Urothelium cell line (cell line): ENCODE measurements around the gene LRRC8D.
"Not testable (repeated sequence)": the region's sequence is repeated elsewhere in the genome, so short reads cannot be mapped to it uniquely, and the experiment has no call there.

Source experiments
- DNase-seq: peaks from one replicate; pipeline ENCODE4 v3.0.0; 2011; ENCODE audit warnings: low spot score, mixed read lengths
- FAIRE-seq: peaks from 2 replicates; lab custom pipeline; 2011; peaks lifted over from hg19 to GRCh38; lab: Jason Lieb, UNC

The LRRC8D gene

DNA sequence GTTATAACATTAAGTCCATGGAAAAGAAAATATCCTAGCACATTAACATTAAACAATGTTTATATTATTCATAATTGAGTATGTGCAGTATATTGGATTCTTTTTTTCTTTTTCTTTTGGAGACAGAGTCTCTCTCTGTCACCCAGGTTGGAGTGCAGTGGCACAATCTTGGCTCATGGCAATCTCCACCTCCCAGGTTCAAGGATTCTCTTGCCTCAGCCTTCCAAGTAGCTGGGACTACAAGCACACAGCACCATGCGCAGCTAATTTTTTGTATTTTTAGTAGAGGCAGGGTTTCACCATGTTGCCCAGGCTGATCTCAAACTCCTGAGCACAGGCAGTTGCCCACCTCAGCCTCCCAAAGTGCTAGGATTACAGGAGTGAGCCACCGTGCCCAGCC lies 162.0 kb downstream of the LRRC8D start:
- DNase-seq, FAIRE-seq: not testable (repeated sequence)

DNA sequence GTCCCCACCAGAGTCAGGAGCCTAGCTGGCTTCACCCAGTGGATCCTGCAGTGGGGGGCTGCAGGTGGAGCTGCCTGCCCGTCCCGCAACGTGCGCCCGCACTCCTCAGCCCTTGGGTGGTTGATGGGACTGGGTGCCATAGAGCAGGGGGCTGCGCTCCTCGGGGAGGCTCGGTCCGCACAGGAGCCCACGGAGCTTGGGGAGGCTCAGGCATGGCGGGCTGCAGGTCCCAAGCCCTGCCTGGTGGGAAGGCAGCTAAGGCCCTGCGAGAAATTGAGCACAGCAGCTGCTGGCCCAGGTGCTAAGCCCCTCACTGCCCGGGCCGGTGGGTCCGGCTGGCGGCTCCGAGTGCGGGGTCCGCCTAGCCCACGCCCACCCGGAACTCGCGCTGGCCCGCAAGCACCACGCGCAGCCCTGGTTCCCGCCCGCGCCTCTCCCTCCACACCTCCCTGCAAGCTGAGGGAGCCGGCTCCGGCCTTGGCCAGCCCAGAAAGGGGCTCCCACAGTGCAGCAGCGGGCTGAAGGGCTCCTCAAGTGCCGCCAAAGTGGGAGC lies 163.8 kb downstream of the LRRC8D start:
- DNase-seq, FAIRE-seq: not testable (repeated sequence)

DNA sequence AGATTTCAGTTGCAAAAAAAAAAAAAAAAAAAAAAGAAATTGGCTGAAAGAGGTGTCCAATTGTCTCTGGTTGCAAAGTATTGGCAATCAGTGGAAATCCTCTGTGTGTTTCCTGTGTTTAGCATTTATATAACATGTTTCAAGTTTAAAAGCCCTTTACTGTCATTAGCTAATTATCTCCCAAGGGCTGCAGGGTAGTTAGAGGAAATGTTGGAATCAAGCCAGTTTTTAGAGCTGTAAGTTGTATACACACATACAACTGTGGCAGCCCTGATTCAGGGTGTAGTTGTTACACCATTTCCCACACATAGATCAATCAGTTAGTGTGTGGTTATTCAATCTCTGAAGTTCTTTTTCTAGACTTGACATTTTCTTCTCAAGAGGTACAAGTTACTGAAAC lies 165.2 kb downstream of the LRRC8D start:
- FAIRE-seq (no peak), DNase-seq (no peak)
